ENCODE measurements around the gene RAB15.

RAB15 gene

GRCh38 chr14:64987438-64987767 lies 15.3 kb upstream of the RAB15 start:
- DNase-seq, result no peak

- DNase-seq, result peak; percentile 87 to 89
These were observed 14.7 kb upstream of the RAB15 start, which contains the start of gene FNTB for GRCh38 chr14:64986648-64987437. Gene FNTB, plus strand, starts transcription at chr14:64986895. Its CDS starts 59 bp downstream, at chr14:64986954.

- no peak for DNase-seq
These were observed 11.5 kb upstream of the RAB15 start for GRCh38 chr14:64983439-64984310.

GRCh38 chr14:64979336-64980074 lies 7.4 kb upstream of the RAB15 start:
- no peak for DNase-seq

GRCh38 chr14:64974563-64974962 lies 2.4 kb upstream of the RAB15 start:
- DNase-seq, result no peak

- no peak for DNase-seq
These were observed 1.7 kb upstream of the RAB15 start for GRCh38 chr14:64973826-64974225.

GRCh38 chr14:64973026-64973442 lies 898 bp upstream of the RAB15 start:
- no peak for DNase-seq

- DNase-seq, result no peak
These were observed 619 bp downstream of the RAB15 start for GRCh38 chr14:64971491-64971942.

GRCh38 chr14:64970776-64971477 lies 1.2 kb downstream of the RAB15 start:
- no peak for DNase-seq

- DNase-seq, result no peak
These were observed 2.1 kb downstream of the RAB15 start for GRCh38 chr14:64970041-64970440.

- no peak for DNase-seq
These were observed 3.5 kb downstream of the RAB15 start for GRCh38 chr14:64968651-64969050.

- DNase-seq, result no peak
These were observed 4.0 kb downstream of the RAB15 start for GRCh38 chr14:64968167-64968566.

- DNase-seq, result no peak
These were observed 5.2 kb downstream of the RAB15 start for GRCh38 chr14:64966976-64967375.

- DNase-seq, result no peak
These were observed 6.7 kb downstream of the RAB15 start for GRCh38 chr14:64965356-64966000.

- no peak for DNase-seq
These were observed 8.5 kb downstream of the RAB15 start for GRCh38 chr14:64963611-64964010.

- DNase-seq, result no peak
These were observed 11.3 kb downstream of the RAB15 start for GRCh38 chr14:64960762-64961276.

- no peak for DNase-seq
These were observed 13.4 kb downstream of the RAB15 start for GRCh38 chr14:64958743-64959142.

GRCh38 chr14:64958201-64958600 lies 13.9 kb downstream of the RAB15 start:
- no peak for DNase-seq

- no peak for DNase-seq
These were observed 15.3 kb downstream of the RAB15 start for GRCh38 chr14:64956697-64957406.

- DNase-seq, result no peak
These were observed 16.8 kb downstream of the RAB15 start for GRCh38 chr14:64955297-64955696.
